HL-60 (cell line): ENCODE results near the gene FAM234B.

Experiments
- CTCF ChIP-seq: IDR thresholded peaks from one replicate; pipeline ENCODE4 v1.5.1; 2011; ENCODE audit warnings: low read length, control low read depth, inconsistent platforms; ENCODE audit not compliant: insufficient read depth
- GABPA ChIP-seq: IDR thresholded peaks from 2 replicates; pipeline ENCODE4 v1.6.1; 2012; ENCODE audit warnings: low read depth
- POLR2AphosphoS5 ChIP-seq: IDR thresholded peaks from 2 replicates; pipeline ENCODE4 v1.6.1; 2012; ENCODE audit warnings: low read depth

- TF ChIP-seq CTCF: no peak
- TF ChIP-seq POLR2AphosphoS5: no peak
- TF ChIP-seq GABPA: no peak
These were observed 72.8 kb downstream of the FAM234B start for GRCh38 chr12:13117029-13117428.
